OCI-LY3 (cell line): Measurements from ENCODE around the gene MYH9.

Experiments
- EZH2phosphoT487 ChIP-seq: fragments of 200-600 bp; shearing (Covaris generic); IDR thresholded peaks from 2 replicates; pipeline ENCODE4 v1.6.1; 2018; ENCODE audit warnings: antibody characterized with exemption, mixed run types, low read depth
- TF ChIP-seq, protein P1 (sequence below): fragments of 200-600, 300-600 bp; sonication (generic); IDR thresholded peaks from 2 replicates; pipeline ENCODE4 v1.5.1; 2014; ENCODE audit warnings: antibody characterized with exemption, low read length, low read depth

DNA sequence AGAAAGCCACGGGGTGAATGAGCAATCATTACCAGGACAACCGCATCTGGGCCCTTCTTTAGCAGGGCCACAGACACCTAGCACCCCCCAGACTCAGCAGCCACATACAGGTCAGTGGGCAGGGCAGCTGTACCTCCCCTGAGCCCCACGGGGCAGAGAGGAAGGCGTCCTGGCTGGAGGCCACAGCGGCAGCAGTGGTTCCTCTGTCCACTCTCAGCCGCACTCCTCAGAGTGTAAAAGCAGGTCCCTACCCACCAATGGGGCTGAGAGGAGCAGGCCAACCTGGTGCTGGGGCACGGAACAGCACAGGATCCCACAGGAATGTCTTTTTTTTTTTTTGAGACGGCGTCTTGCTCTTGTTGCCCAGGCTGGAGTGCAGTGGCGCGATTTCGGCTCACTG is 69.3 kb downstream of the MYH9 start:
- TF ChIP-seq, protein P1, sequence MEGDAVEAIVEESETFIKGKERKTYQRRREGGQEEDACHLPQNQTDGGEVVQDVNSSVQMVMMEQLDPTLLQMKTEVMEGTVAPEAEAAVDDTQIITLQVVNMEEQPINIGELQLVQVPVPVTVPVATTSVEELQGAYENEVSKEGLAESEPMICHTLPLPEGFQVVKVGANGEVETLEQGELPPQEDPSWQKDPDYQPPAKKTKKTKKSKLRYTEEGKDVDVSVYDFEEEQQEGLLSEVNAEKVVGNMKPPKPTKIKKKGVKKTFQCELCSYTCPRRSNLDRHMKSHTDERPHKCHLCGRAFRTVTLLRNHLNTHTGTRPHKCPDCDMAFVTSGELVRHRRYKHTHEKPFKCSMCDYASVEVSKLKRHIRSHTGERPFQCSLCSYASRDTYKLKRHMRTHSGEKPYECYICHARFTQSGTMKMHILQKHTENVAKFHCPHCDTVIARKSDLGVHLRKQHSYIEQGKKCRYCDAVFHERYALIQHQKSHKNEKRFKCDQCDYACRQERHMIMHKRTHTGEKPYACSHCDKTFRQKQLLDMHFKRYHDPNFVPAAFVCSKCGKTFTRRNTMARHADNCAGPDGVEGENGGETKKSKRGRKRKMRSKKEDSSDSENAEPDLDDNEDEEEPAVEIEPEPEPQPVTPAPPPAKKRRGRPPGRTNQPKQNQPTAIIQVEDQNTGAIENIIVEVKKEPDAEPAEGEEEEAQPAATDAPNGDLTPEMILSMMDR = no peak
- no peak for TF ChIP-seq EZH2phosphoT487
